ENCODE data around the gene ROR1. TPM values are rescaled to one million over a fixed set of nuclear protein-coding genes. Genes with fewer than 3 reads are reported as not detected.

Gene ROR1
- total and polyA plus RNA-seq, 2 of the 4 experiments (the other 2 are of a cell fraction), result 4.4 to 10.0 TPM

DNA sequence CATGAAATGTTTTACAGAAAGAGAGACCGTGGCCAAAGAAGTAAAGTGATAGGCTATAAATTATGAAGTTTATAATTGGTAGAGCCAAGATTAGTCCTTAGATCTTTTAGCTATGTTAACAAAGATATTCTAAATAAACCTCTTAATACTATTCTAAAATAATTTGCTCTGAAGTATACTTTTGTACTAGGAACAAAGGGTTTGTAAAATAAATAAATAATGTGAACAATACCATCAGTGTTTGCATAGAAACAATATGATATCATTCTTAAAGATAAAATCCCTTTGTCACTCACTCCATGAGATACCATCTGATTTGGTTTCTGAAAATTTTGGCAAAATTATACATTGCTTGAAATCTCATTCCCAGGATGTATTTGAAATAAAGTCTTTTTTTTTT is 322.0 kb downstream of the ROR1 start:
- no peak overlapping the region for H2AK5ac ChIP-seq (ENCODE audit: low read depth, low read length)
- H4K8ac ChIP-seq (ENCODE audit: low read depth in 2 of 2, low read length in 2 of 2), result no peak overlapping the region
- H3K9ac ChIP-seq (ENCODE audit: low read depth, low read length), result no peak overlapping the region
- H3K36me3 ChIP-seq (ENCODE audit: control insufficient read depth, insufficient read depth, low read length), result no peaks in the 10 kb centered on the region
- no peak overlapping the region for H4K5ac ChIP-seq (ENCODE audit: low read depth, low read length)
- H3K56ac ChIP-seq (ENCODE audit: extremely low read depth, insufficient read depth, low read length), result no peak overlapping the region
- H3K4me2 ChIP-seq (ENCODE audit: low read depth, low read length), result no peak overlapping the region
- no peaks in the 10 kb centered on the region for H4K20me1 ChIP-seq (ENCODE audit: insufficient read depth, low read length)
- H3K27ac ChIP-seq (ENCODE audit: insufficient read depth, low read length), result no peak overlapping the region
- no peak overlapping the region for H2BK120ac ChIP-seq (ENCODE audit: low read depth, low read length)
- TF ChIP-seq, protein P1, sequence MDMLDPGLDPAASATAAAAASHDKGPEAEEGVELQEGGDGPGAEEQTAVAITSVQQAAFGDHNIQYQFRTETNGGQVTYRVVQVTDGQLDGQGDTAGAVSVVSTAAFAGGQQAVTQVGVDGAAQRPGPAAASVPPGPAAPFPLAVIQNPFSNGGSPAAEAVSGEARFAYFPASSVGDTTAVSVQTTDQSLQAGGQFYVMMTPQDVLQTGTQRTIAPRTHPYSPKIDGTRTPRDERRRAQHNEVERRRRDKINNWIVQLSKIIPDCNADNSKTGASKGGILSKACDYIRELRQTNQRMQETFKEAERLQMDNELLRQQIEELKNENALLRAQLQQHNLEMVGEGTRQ (IDR thresholded peaks at IDR 0.05; ENCODE audit: low read depth, low read length), result no peak
- no peak for TF ChIP-seq RFX5 (IDR thresholded peaks at IDR 0.05; ENCODE audit: low read depth, low read length)
- no peak for TF ChIP-seq MAZ (IDR thresholded peaks at IDR 0.05; ENCODE audit: borderline replicate concordance, low read depth, low read length)
- TF ChIP-seq POLR2A (IDR thresholded peaks at IDR 0.05; ENCODE audit: low read depth, low read length), result no peak
- TF ChIP-seq CEBPB (IDR thresholded peaks at IDR 0.05; ENCODE audit: low read depth, low read length), result no peak
- TF ChIP-seq NFE2L2 (IDR thresholded peaks at IDR 0.05; ENCODE audit: low read depth, low read length), result no peak
- TF ChIP-seq MXI1 (IDR thresholded peaks at IDR 0.05; ENCODE audit: borderline replicate concordance, low read depth, low read length), result no peak
- TF ChIP-seq RAD21 (IDR thresholded peaks at IDR 0.05; ENCODE audit: low read length), result no peak
- TF ChIP-seq, protein P2, sequence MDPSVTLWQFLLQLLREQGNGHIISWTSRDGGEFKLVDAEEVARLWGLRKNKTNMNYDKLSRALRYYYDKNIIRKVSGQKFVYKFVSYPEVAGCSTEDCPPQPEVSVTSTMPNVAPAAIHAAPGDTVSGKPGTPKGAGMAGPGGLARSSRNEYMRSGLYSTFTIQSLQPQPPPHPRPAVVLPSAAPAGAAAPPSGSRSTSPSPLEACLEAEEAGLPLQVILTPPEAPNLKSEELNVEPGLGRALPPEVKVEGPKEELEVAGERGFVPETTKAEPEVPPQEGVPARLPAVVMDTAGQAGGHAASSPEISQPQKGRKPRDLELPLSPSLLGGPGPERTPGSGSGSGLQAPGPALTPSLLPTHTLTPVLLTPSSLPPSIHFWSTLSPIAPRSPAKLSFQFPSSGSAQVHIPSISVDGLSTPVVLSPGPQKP (IDR thresholded peaks at IDR 0.05; ENCODE audit: borderline replicate concordance, low read depth, low read length), result no peak
- no peak for TF ChIP-seq FOS (IDR thresholded peaks at IDR 0.05; ENCODE audit: low read depth, low read length)
- no peak for TF ChIP-seq RCOR1 (IDR thresholded peaks at IDR 0.05; ENCODE audit: insufficient replicate concordance, low read length)
- TF ChIP-seq BHLHE40 (IDR thresholded peaks at IDR 0.05; ENCODE audit: low read depth, low read length), result no peak
- no peak for TF ChIP-seq MAFK (IDR thresholded peaks at IDR 0.05; ENCODE audit: low read depth, low read length)
- no peak for TF ChIP-seq SMC3 (IDR thresholded peaks at IDR 0.05; ENCODE audit: low read depth, low read length)
- no peak overlapping the region for H2BK20ac ChIP-seq (ENCODE audit: low read depth, low read length)
- no peak overlapping the region for H3K18ac ChIP-seq (ENCODE audit: low read depth, low read length)
- H2BK5ac ChIP-seq (ENCODE audit: low read depth, low read length, poor library complexity, severe bottlenecking), result no peak overlapping the region
- ATAC-seq (ENCODE audit: low read depth) (no peak), DNase-seq (no peak)
- ChIA-PET CTCF (no interaction called here), POLR2A (ENCODE audit: unreplicated experiment) (no interaction called here)
- no peak overlapping the region for H3K14ac ChIP-seq (replicated peaks; ENCODE audit: low read depth, low read length)
- H3K79me1 ChIP-seq (ENCODE audit: low read depth in 1 of 2, low read length in 2 of 2), result no peaks in the 10 kb centered on the region
- no peak overlapping the region for H4K91ac ChIP-seq (ENCODE audit: insufficient read depth, low read depth, low read length)
- in situ Hi-C loops (cut with MboI; ENCODE audit: low sequenced_read_pairs), result no loop called here
- dilution Hi-C loops (cut with HindIII; ENCODE audit: low sequenced_read_pairs, unreplicated experiment), result no loop called here
- H3K23ac ChIP-seq (ENCODE audit: low read depth, low read length), result no peak overlapping the region
- H3K9me3 ChIP-seq (ENCODE audit: control insufficient read depth, insufficient read depth, low read length), result no peaks in the 10 kb centered on the region
- H3K4me3 ChIP-seq (ENCODE audit: insufficient read depth, low read depth, low read length), result no peak overlapping the region
- no peak overlapping the region for H2BK15ac ChIP-seq (ENCODE audit: low read depth, low read length)
- no peak overlapping the region for H3K4ac ChIP-seq (ENCODE audit: low read depth, low read length)
- no peak overlapping the region for H2AFZ ChIP-seq (replicated peaks; ENCODE audit: low read length, poor library complexity)
- no peaks in the 10 kb centered on the region for H3K27me3 ChIP-seq (ENCODE audit: control insufficient read depth, insufficient read depth, low read length)
- peaks cover 5% of the 10 kb centered on the region; the same call in 1 of the 2 replicates for H3K9me1 ChIP-seq (ENCODE audit: insufficient read depth, low read length)
- intact Hi-C loops (cut with micrococcal nuclease), result no loop called here
- peaks cover 2% of the 10 kb centered on the region; the same call in 1 of the 2 replicates for H3K4me1 ChIP-seq (ENCODE audit: control insufficient read depth, insufficient read depth, low read length)
- no peak overlapping the region for H2AK9ac ChIP-seq (replicated peaks; ENCODE audit: low read depth, low read length, poor library complexity)
- no CpG with 5 or more reads among the region's 1 CpG for WGBS, 2 experiments (ENCODE audit: extremely low coverage in 2 of 2, insufficient read length in 1 of 2)
- BruUV-seq (replicated peaks), result no TSS peak
